HG03342 (cell line): ENCODE results near the gene CD300LB.
"Not testable (repeated sequence)": the region's sequence is repeated elsewhere in the genome, so short reads cannot be mapped to it uniquely, and the experiment has no call there.

Experiments used
- ATAC-seq: cut with Tn5 transposase; IDR thresholded peaks from one replicate; pipeline ENCODE4 v1.9.1; 2021; ENCODE audit warnings: mild to moderate bottlenecking, moderate library complexity; ENCODE audit not compliant: unreplicated experiment

The CD300LB gene

GRCh38 chr17:74527081-74527480 is 4.2 kb downstream of the CD300LB start:
- ATAC-seq = no peak

GRCh38 chr17:74526681-74527080 is 4.6 kb downstream of the CD300LB start:
- no peak for ATAC-seq

- ATAC-seq = no peak
Measured at GRCh38 chr17:74525781-74526288, 5.4 kb downstream of the CD300LB start.

- no peak for ATAC-seq
Measured at GRCh38 chr17:74525465-74525725, 5.9 kb downstream of the CD300LB start.

GRCh38 chr17:74524653-74525464 is 6.4 kb downstream of the CD300LB start:
- ATAC-seq = no peak

- no peak for ATAC-seq
Measured at GRCh38 chr17:74523308-74523707, 8.0 kb downstream of the CD300LB start.

- ATAC-seq = no peak
Measured at GRCh38 chr17:74522381-74523105, 8.7 kb downstream of the CD300LB start.

GRCh38 chr17:74521701-74522201 is 9.5 kb downstream of the CD300LB start:
- ATAC-seq = no peak

GRCh38 chr17:74520790-74521480 is 10.3 kb downstream of the CD300LB start:
- no peak for ATAC-seq

- no peak for ATAC-seq
Measured at GRCh38 chr17:74520016-74520434, 11.2 kb downstream of the CD300LB start.

- not testable (repeated sequence) for ATAC-seq
Measured at GRCh38 chr17:74518413-74518981, 12.8 kb downstream of the CD300LB start.

- ATAC-seq = no peak
Measured at GRCh38 chr17:74516561-74517328, 14.5 kb downstream of the CD300LB start.

- ATAC-seq = no peak
Measured at GRCh38 chr17:74515941-74516340, 15.3 kb downstream of the CD300LB start.

- ATAC-seq = no peak
Measured at GRCh38 chr17:74514632-74515334, 16.5 kb downstream of the CD300LB start.

- no peak for ATAC-seq
Measured at GRCh38 chr17:74513987-74514631, 17.2 kb downstream of the CD300LB start.

GRCh38 chr17:74512624-74513091 is 18.6 kb downstream of the CD300LB start:
- ATAC-seq = peak; percentile 65

GRCh38 chr17:74512036-74512435 is 19.2 kb downstream of the CD300LB start:
- no peak for ATAC-seq

- ATAC-seq = no peak
Measured at GRCh38 chr17:74508156-74508555, 23.1 kb downstream of the CD300LB start.

GRCh38 chr17:74503949-74504348 is 27.3 kb downstream of the CD300LB start:
- not testable (repeated sequence) for ATAC-seq
